Choroid plexus epithelial cell (primary cell): ENCODE measurements around the gene MARCHF2.

Experiments used
- DNase-seq: peaks from one replicate; pipeline ENCODE4 v3.0.0-alpha.2; 2010; ENCODE audit warnings: low read depth
- H3K4me3 ChIP-seq: 2 replicates; pipeline ENCODE4 v1.5.1; 2011; ENCODE audit warnings: low read depth, mild to moderate bottlenecking, control low read depth, low read length, moderate library complexity
- CTCF ChIP-seq: conservative IDR thresholded peaks from 2 replicates; pipeline ENCODE4 v1.5.1; 2011; ENCODE audit warnings: low read depth, mild to moderate bottlenecking, control low read depth, inconsistent platforms, low read length, moderate library complexity

The MARCHF2 gene

GRCh38 chr19:8412783-8413628, at the start of gene MARCHF2:
Gene MARCHF2 (plus strand): TSS chr19:8413305. CDS start chr19:8421841, 8,536 bp downstream.
- peak; percentile 99 for DNase-seq
- peak; percentile 62 for TF ChIP-seq CTCF
- peak within 1 kb of the TSS; percentile 62 for H3K4me3 ChIP-seq

GRCh38 chr19:8363803-8364771, 49.0 kb upstream of the MARCHF2 start, which contains the start of gene ANGPTL4:
Gene ANGPTL4 (plus strand): TSS chr19:8364155. CDS start chr19:8364322, 167 bp downstream.
- peak; percentile 31 for TF ChIP-seq CTCF
- peak; percentile 81 for DNase-seq
- H3K4me3 ChIP-seq, result peak within 1 kb of the TSS; percentile 71

DNA sequence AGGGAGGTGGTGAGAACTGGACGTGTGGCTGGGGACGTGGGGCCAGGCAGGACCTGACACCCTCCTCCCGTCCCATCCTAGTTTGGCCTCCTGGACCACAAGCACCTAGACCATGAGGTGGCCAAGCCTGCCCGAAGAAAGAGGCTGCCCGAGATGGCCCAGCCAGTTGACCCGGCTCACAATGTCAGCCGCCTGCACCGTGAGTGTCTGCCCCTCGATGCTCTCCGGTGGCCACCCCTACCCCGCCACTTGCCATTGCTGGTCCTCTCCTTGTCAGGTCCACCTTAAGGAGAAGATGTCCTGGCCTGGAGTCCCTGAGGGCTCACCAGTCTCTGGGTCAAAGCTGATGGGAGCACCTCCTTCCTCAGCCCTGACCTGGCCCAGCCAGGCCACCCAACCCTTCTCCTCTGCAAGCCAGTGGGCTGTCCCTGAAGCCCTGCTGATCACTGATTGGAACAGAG, 47.0 kb upstream of the MARCHF2 start:
- no peak for DNase-seq
- TF ChIP-seq CTCF, result no peak
- no peak overlapping the region for H3K4me3 ChIP-seq

GRCh38 chr19:8366961-8367326, 46.2 kb upstream of the MARCHF2 start:
- H3K4me3 ChIP-seq, result peak overlapping the region; percentile 36
- no peak for TF ChIP-seq CTCF
- peak; percentile 89 for DNase-seq

DNA sequence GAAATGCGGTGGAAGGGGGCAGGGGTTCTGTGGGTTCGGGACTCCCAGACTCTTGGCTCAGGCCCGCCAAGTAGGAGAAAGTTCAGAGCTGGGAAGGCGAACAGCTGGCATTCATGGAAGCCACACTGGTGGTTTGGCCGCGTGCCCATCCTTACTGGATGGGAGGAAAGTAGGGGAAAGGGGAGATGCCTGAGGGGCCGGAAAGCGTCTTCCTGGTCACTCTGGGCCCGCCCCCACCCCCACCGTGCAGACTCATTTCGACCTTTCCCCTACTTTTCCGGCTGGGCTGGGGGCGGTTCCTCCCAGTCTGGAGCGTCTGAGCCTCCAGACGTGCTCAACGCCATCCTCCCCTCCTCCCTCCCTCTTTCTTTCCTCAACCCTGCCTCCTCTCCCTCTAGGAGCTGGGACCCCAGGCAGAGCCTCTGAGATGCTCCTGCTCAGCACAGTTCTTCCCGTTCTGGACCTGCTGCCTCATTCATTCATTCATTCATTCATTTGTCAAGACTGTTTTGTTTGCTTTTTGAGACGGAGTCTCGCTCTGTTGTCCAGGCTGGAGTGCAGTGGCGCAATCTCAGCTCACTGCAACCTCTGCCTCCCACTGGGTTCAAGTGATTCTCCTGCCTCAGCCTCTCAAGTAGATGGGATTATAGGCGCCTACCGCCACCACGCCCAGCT, 45.6 kb upstream of the MARCHF2 start:
- peak; percentile 99 for DNase-seq
- TF ChIP-seq CTCF, result no peak
- peak overlapping the region; percentile 36 for H3K4me3 ChIP-seq

GRCh38 chr19:8370176-8371010, 42.7 kb upstream of the MARCHF2 start:
- H3K4me3 ChIP-seq, result no peak overlapping the region
- peak; percentile 49 for DNase-seq
- no peak for TF ChIP-seq CTCF
